Keratinocyte (primary cell): Measurements from ENCODE around the gene AARSD1. TPM values are rescaled to one million over a fixed set of nuclear protein-coding genes. Genes with fewer than 3 reads are reported as not detected.

ENCODE experiments used
- DNase-seq: peaks from one replicate; pipeline ENCODE4 v3.0.0-alpha.2; 2011; ENCODE audit warnings: low read depth, missing footprints, low spot score
- FAIRE-seq: peaks from 2 replicates; lab custom pipeline; 2011; peaks lifted over from hg19 to GRCh38; lab: Jason Lieb, UNC
- H2AFZ ChIP-seq: 2 replicates; pipeline ENCODE4 v1.6.0; 2012; ENCODE audit warnings: low read length, control low read depth, inconsistent platforms; ENCODE audit not compliant: control insufficient read depth
- H3K27ac ChIP-seq: 2 replicates; pipeline ENCODE4 v1.5.1; 2011; ENCODE audit warnings: low read length; ENCODE audit not compliant: control insufficient read depth, insufficient read depth
- H3K27me3 ChIP-seq: 3 replicates; pipeline ENCODE4 v1.6.0; 2011; ENCODE audit warnings: low read length; ENCODE audit not compliant: control insufficient read depth, insufficient read depth; ENCODE audit errors: extremely low read depth
- H3K36me3 ChIP-seq, 2 experiments: 2 replicates in 1 of 2; 3 replicates in 1 of 2; pipeline ENCODE4 v1.5.1; 2011; ENCODE audit warnings: low read length in 2 of 2, mild to moderate bottlenecking in 1 of 2; ENCODE audit not compliant: control insufficient read depth in 2 of 2, insufficient read depth in 2 of 2; ENCODE audit errors: extremely low read depth in 1 of 2
- H3K4me1 ChIP-seq: 3 replicates; pipeline ENCODE4 v1.5.1; 2011; ENCODE audit warnings: low read length; ENCODE audit not compliant: control insufficient read depth, insufficient read depth; ENCODE audit errors: extremely low read depth
- H3K4me2 ChIP-seq: 3 replicates; pipeline ENCODE4 v1.6.0; 2011; ENCODE audit warnings: low read depth, low read length; ENCODE audit not compliant: control insufficient read depth, insufficient read depth; ENCODE audit errors: extremely low read depth
- H3K4me3 ChIP-seq, 3 experiments: fragments of 200-600 bp in 1 of 3; sonication (generic) in 1 of 3; 2 replicates in 2 of 3; 3 replicates in 1 of 3; pipeline ENCODE4 v1.5.1; 2011 to 2016; ENCODE audit warnings: low read length in 3 of 3, mild to moderate bottlenecking in 3 of 3, control low read depth in 2 of 3, inconsistent platforms in 1 of 3, low read depth in 1 of 3, mixed read lengths in 1 of 3, mixed run types in 1 of 3, moderate library complexity in 1 of 3; ENCODE audit not compliant: control insufficient read depth in 2 of 3, insufficient read depth in 2 of 3; ENCODE audit errors: extremely low read depth in 1 of 3
- H3K79me2 ChIP-seq: 2 replicates; pipeline ENCODE4 v1.6.0; 2012; ENCODE audit warnings: low read length; ENCODE audit not compliant: control insufficient read depth, insufficient read depth
- H3K9ac ChIP-seq: 3 replicates; pipeline ENCODE4 v1.6.0; 2011; ENCODE audit warnings: low read length; ENCODE audit not compliant: control insufficient read depth, insufficient read depth; ENCODE audit errors: extremely low read depth
- H3K9me1 ChIP-seq: 3 replicates; pipeline ENCODE4 v1.6.0; 2011; ENCODE audit warnings: low read length; ENCODE audit not compliant: control insufficient read depth, insufficient read depth; ENCODE audit errors: extremely low read depth
- H3K9me3 ChIP-seq: 2 replicates; pipeline ENCODE4 v1.5.1; 2012; ENCODE audit warnings: low read depth, low read length; ENCODE audit not compliant: control insufficient read depth
- H4K20me1 ChIP-seq: 3 replicates; pipeline ENCODE4 v1.6.0; 2011; ENCODE audit warnings: low read length; ENCODE audit not compliant: control insufficient read depth, insufficient read depth; ENCODE audit errors: extremely low read depth
- EZH2 ChIP-seq: IDR thresholded peaks from one replicate; pipeline ENCODE4 v1.6.1; 2012; ENCODE audit warnings: inconsistent platforms, mild to moderate bottlenecking, low read length, moderate library complexity
- dilution Hi-C: fragments of 300-500 bp; cut with MboI; formaldehyde crosslinking; loops from one replicate; pipeline ENCODE4 v1.7.0; 2020; ENCODE audit warnings: low sequenced_read_pairs; ENCODE audit not compliant: extremely low pct_ligation_motif_present
- polyA plus RNA-seq, 5 experiments: library from polyadenylated mRNA; depleted of rRNA in 3 of 5; stranded (reverse) in 3 of 5; stranded (forward) in 1 of 5; unstranded in 1 of 5; fragments of >200 nt; gene quantifications; 1 replicate in 1 of 5; 2 replicates in 3 of 5; 3 replicates in 1 of 5; pipeline versions ENCODE4 v1.2.1 to v1.2.3, GENCODE V29; 2011 to 2012; ENCODE audit warnings: missing spikeins in 2 of 5, low read depth in 1 of 5, low replicate concordance in 1 of 5
- TF ChIP-seq, protein P1 (sequence below), 3 experiments: IDR thresholded peaks in 1 of 3; conservative IDR thresholded peaks in 1 of 3; optimal IDR thresholded peaks in 1 of 3; 2 replicates in 2 of 3; 3 replicates in 1 of 3; pipeline versions ENCODE3 to v1.5.1; 2011; ENCODE audit warnings: low read length in 3 of 3, mild to moderate bottlenecking in 3 of 3, moderate library complexity in 2 of 3, control low read depth in 1 of 3, inconsistent platforms in 1 of 3; ENCODE audit not compliant: insufficient read depth in 2 of 3; ENCODE audit errors: extremely low read depth in 1 of 3

AARSD1 gene
- polyA plus RNA-seq, 1 donor (not counting 4 experiments of a cell fraction or from before 2014, with no cell fraction given), result 49.3 TPM

DNA sequence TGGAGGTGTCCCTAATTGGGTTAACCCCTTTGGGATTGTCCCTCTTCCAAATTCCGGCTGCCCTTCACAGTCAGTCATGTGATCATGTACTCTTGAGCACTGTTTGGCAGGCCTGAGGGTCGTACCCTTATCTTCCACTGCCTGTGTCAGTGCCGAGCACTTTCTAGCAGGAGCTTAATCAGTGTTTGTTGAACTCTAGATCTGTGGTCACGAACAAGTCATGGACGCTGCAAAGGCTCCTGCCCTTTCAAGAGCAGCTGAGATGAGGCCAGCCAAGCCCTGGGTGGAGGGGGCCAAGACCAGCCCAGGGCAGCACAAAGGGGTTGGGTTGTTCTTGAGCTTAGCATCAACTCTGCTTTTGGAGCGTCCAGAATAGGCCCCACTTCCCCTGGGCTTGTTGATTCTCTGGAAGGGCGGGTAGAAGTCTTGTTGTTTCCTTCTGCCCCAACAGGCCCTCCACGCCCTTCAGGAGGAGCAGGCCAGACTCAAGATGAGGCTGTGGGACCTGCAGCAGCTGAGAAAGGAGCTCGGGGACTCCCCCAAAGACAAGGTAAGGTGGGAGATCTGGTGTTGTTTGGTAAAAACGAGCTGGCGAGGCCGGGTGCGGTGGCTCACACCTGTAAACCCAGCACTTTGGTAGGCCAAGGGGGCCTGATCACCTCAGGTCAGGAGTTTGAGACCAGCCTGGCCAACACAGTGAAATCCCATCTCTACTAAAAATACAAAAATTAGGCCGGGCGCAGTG, 47.6 kb upstream of the AARSD1 start:
- no peak overlapping the region for H3K9ac ChIP-seq
- no peaks in the 10 kb centered on the region for H3K79me2 ChIP-seq
- dilution Hi-C loops, result no loop called here
- DNase-seq, result no peak
- no peak for FAIRE-seq
- H4K20me1 ChIP-seq, result no peaks in the 10 kb centered on the region
- no peaks in the 10 kb centered on the region for H3K27me3 ChIP-seq
- H3K36me3 ChIP-seq, result peaks cover 10 to 19% of the 10 kb centered on the region in 2 experiments
- H3K27ac ChIP-seq, result no peak overlapping the region
- no peak overlapping the region for H3K4me2 ChIP-seq
- no peak overlapping the region for H3K4me3 ChIP-seq
- no peaks in the 10 kb centered on the region for H3K9me3 ChIP-seq
- TF ChIP-seq EZH2, result no peak
- TF ChIP-seq, protein P1, sequence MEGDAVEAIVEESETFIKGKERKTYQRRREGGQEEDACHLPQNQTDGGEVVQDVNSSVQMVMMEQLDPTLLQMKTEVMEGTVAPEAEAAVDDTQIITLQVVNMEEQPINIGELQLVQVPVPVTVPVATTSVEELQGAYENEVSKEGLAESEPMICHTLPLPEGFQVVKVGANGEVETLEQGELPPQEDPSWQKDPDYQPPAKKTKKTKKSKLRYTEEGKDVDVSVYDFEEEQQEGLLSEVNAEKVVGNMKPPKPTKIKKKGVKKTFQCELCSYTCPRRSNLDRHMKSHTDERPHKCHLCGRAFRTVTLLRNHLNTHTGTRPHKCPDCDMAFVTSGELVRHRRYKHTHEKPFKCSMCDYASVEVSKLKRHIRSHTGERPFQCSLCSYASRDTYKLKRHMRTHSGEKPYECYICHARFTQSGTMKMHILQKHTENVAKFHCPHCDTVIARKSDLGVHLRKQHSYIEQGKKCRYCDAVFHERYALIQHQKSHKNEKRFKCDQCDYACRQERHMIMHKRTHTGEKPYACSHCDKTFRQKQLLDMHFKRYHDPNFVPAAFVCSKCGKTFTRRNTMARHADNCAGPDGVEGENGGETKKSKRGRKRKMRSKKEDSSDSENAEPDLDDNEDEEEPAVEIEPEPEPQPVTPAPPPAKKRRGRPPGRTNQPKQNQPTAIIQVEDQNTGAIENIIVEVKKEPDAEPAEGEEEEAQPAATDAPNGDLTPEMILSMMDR (optimal IDR thresholded peaks at IDR 0.05 in 1 of 3, IDR thresholded peaks at IDR 0.05 in 1 of 3, conservative IDR thresholded peaks at IDR 0.05 in 1 of 3; ENCODE audit: extremely low read depth in 1 of 3, insufficient read depth in 2 of 3, low read length in 3 of 3), result no peak
- no peak overlapping the region for H2AFZ ChIP-seq
- H3K9me1 ChIP-seq, result no peaks in the 10 kb centered on the region
- H3K4me1 ChIP-seq, result no peaks in the 10 kb centered on the region

DNA sequence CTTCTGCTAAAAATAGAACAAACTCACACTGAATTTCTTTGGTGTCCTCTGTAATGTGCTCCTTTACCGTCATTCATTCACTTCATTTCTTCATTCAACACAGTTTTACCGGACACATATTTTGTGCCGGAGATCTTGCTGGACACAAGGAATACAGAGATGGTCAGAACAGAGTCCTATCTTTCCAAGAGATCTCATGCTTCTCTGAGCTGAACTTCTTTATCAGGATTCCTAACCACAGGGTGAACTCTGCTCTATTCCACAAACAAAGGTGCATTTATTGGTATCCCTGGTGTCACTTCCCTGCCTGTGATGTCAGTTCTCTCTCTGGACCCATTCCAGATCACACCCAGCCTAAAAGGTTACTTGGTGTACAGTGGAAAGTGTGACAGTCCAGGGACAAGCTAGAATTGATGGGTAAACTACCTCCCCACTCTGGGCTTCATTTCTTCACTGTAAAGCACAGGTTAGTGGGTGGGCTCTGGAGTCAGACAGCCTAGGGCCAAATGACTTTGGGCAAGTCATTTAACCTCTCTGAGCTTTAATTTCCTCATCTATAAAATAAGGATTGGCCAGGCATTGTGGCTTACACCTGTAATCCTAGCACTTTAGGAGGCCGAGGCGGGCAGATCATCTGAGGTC, 46.5 kb upstream of the AARSD1 start:
- Histone ChIP-seq H3K9ac (no peak overlapping the region), H3K36me3 (peaks cover 10 to 11% of the 10 kb centered on the region in 2 experiments), H3K9me1 (no peaks in the 10 kb centered on the region), H3K9me3 (no peaks in the 10 kb centered on the region), H3K27ac (no peak overlapping the region), H3K4me1 (no peaks in the 10 kb centered on the region), H2AFZ (no peak overlapping the region), H3K4me2 (no peak overlapping the region), H3K27me3 (no peaks in the 10 kb centered on the region), H3K79me2 (no peaks in the 10 kb centered on the region), H4K20me1 (no peaks in the 10 kb centered on the region), H3K4me3 (no peak overlapping the region)
- TF ChIP-seq, protein P1 (optimal IDR thresholded peaks at IDR 0.05 in 1 of 3, IDR thresholded peaks at IDR 0.05 in 1 of 3, conservative IDR thresholded peaks at IDR 0.05 in 1 of 3; ENCODE audit: extremely low read depth in 1 of 3, insufficient read depth in 2 of 3, low read length in 3 of 3), result no peak
- TF ChIP-seq EZH2, result no peak
- DNase-seq (no peak), FAIRE-seq (no peak)
- dilution Hi-C loops, result no loop called here
